NCI-H345 (cell line): ENCODE measurements around the gene NUDT17.
"Not testable (repeated sequence)": the region's sequence is repeated elsewhere in the genome, so short reads cannot be mapped to it uniquely, and the experiment has no call there.

Experiments used
- DNase-seq: peaks from one replicate; lab custom pipeline; 2025; lab: John Stamatoyannopoulos, UW

NUDT17 gene, protein sequence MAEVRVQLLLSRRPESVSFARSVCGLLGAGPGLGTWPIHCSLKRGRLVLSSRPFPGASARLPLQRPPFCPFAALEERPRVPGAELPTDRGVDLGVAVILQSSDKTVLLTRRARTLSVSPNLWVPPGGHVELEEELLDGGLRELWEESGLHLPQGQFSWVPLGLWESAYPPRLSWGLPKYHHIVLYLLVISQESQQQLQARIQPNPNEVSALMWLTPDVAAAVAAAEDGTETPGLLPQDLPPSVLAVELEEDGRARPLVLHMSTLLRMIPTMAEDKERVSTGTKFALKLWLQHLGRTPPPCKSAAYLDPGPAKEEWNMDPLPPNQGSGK

DNA sequence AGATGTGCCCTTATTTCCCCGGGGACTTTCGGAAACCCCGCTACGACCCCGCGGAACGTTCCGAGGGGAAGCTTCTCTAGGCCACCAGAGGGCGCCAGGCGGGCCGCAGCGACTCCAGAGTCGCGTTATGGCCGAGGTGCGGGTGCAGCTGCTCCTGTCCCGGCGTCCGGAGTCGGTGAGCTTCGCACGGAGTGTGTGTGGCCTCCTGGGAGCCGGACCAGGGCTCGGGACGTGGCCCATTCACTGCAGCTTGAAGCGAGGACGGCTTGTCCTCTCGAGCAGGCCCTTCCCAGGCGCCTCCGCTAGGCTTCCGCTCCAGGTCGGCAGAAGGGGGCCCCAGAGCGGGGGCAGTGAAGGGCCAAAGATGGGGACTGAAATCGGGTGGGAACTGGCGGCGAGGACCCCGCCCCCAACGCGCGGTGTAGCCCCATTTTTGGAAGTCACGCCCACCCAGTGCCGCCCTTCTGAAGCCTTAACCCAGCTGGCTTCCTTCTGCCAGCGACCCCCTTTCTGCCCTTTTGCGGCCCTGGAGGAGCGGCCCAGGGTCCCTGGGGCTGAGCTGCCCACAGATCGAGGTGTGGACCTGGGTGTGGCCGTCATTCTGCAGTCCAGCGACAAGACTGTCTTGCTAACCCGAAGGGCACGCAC, at the start of gene NUDT17:
TSS of gene NUDT17 (plus strand) at position 117 of the 648 bp plus-strand sequence. CDS start at position 128, 11 bp downstream.
- DNase-seq: peak; percentile 91

DNA sequence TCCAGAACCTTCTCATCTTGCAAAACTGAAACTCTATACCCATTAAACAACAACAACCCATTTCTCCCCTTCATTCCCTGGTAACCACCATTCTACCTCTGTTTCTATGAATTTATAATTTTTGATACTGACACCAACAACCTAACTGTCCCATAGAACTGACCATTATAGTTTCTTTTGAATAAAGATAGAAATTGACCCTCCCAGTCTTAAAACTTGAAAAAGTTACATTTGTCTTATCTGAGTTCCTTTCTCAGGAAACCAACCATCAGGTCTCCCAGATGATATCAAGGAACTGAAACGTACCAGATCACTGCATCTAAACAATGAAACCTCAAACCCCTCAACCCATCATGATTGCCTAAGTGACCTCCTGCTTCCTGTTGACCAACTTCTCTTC, 48.7 kb upstream of the NUDT17 start:
- no peak for DNase-seq

DNA sequence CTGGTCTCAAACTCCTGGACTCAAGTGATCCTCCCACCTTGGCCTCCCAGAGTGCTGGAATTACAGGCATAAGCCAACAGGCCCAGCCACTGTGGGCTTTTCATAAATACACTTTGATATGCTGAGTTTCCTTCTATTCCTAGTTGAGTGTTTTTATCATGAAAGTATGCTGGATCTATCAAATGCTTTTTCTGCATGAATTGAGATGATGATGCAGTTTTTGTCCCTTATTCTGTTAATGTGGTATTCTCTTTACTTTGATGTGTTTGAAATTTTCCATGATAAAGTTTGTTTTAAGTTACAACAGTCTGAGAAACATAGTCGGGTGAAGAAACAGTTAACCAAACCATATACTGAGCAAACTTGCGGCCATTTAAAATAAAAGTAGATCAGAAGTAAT, 45.6 kb upstream of the NUDT17 start:
- DNase-seq: no peak

DNA sequence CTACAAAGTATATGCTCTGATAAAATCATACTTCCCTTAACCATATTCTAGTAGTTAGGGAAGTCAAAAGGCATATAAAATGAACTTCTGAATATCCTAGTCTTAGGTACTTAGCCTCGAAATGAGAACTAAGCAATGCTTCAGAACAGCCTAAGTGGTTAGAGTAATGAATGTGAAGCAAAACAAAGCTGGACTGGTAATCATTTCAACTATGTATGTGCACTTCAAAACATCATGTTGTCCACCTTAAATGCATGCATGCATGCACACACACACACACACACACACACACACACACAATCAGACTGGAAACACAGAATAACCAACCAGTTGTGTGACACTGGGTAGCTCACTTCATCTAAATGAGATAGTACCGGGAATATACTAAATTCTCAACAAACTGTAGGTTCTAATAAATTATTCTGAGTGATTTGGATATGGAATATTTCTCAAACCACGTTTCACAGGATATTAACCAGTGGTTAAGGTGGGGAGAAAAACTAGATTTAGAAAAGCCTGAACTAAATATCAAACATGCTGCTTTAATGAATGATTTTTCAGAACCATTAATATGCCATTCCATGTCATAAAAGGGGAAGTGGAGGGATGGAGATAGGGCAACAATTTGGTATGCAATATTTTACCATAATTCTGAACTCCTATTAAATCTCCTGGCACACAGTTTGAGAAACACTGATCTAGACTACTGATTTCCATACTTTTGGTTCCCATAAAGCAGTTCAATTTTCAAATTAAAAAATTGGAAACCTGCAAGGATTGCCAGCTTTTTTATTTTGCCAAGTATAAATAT, 41.0 kb upstream of the NUDT17 start:
- no peak for DNase-seq

DNA sequence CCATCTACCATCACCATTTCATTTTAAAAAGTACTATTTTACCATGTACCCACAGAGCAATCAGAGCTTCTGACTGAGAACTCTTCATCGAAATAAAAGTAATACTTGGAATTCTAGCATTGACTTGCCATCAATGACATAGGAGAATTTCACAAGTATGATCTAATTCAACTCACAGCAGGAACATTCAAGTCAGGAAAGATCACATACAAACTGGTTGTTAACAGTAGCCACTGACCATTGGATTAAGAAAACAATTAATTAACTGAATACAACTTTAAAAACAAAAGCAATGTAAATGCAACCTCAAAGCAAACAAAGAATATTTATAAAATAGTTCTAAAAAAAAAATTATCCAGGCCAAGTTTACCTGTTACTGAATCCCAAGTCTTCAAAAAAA, 40.4 kb upstream of the NUDT17 start:
- no peak for DNase-seq

DNA sequence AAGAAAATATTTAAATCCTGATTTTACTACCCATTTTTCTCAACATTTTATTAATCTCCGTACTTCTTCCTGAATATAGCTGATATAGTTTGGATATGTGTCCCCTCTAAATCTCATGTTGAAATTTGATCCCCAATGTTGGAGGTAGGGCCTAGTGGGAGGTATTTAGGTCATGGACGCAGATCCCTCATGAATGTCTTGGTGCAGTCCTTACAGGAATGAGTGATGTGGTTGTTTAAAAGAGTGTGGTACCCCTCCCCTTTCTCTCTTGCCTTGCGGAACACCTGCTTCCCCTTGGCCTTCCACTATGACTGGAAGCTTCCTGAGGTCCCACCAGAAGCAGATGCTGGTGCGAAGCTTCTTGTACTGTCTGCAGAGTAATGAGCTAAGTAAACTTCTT, 39.0 kb upstream of the NUDT17 start:
- DNase-seq: no peak

DNA sequence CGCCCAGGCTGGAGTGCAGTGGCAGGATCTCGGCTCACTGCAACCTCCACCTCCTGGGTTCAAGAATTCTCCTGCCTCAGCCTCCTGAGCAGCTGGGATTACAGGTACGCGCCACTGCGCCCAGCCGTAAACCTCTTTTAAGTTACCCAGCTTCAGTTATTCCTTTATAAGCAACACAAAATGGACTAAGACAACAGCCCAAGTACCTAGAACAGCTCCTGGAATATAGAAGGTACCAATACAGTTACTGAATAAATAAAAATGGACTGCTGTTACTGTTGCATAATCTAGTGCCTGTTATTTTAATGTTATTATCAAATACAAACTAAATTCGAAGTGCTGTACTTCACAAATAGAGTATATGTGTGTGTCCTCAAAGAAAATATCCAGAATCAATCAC, 38.6 kb upstream of the NUDT17 start:
- no peak for DNase-seq

DNA sequence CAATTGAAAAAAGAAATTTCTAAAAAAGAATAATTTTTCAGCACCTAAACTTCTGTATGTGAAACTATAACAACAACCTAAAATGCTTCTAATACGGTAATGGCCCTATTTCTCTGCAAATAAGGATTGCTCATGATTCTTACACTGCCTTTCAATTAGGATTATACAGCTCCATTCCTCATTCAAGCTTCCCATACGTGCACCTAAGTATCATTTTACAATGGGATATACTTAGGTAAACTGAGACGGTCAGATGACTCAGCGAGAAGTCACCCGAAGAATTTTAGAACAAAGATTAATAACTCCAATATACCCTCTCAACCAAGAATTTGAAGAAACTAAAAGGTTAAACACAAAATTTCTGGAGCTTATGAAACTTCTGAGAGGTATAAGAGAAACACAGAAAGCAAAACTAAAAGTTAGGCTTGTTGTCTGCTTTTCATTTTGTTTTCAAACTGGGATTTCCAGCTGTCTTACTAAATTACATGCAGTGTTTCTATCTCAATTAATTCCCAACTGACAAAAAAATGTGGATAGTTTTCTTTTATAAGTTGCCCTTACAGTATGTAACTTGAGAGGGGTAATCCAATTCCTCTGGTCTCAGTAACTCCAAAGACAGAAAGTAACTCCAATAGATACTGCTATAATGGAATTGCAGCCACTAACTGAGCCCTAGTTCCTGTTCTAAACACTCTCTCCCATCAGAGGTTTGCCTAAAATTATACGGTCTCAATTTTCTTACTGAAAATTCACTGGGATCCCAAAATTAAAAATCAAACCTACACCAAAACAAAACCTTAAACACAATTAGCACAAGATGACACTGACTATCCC, 32.2 kb upstream of the NUDT17 start:
- DNase-seq: not testable (repeated sequence)

DNA sequence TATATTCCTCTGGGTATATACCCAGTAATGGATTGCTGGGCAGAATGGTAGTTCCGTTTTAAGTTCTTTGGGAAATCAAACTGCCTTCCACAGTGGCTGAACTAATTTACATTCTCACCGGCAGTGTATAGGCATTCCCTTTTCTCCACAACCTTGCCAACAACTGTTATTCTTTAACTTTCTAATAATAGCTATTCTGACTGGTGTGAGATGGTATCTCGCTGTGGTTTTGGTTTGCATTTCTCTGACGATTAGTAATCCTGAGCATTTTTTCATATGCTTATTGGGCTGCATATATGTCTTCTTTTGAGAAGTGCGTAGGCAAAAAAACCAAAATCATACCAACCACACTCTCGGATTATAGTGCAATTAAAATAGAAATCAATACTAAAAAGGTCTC, 27.3 kb upstream of the NUDT17 start:
- not testable (repeated sequence) for DNase-seq

DNA sequence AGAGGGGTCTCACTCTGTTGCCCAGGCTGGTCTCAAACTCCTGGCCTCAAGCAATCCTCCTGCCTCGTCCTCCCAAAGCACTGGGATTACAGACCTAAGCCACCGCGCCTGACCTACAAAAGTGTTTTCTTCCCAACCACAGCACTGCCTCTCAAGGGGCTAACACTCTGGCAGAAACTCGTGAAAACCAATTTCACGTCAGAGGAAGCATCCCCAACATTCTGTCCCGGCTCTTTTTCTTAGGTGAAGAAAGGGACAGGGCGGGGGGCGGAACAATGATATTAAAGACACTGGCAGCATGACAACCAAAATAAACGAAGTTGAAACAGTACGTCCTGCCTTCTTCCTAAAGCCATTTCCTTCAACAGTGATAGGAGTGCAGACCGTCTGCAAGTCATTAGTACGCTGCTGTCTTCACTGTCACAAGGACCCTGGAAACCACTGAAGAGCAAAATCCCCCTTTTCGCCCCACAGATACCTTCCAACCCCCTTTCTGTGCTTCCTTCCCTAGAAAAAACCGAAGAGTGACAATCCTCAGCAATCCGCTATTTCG, 22.6 kb upstream of the NUDT17 start:
- DNase-seq: not testable (repeated sequence)

DNA sequence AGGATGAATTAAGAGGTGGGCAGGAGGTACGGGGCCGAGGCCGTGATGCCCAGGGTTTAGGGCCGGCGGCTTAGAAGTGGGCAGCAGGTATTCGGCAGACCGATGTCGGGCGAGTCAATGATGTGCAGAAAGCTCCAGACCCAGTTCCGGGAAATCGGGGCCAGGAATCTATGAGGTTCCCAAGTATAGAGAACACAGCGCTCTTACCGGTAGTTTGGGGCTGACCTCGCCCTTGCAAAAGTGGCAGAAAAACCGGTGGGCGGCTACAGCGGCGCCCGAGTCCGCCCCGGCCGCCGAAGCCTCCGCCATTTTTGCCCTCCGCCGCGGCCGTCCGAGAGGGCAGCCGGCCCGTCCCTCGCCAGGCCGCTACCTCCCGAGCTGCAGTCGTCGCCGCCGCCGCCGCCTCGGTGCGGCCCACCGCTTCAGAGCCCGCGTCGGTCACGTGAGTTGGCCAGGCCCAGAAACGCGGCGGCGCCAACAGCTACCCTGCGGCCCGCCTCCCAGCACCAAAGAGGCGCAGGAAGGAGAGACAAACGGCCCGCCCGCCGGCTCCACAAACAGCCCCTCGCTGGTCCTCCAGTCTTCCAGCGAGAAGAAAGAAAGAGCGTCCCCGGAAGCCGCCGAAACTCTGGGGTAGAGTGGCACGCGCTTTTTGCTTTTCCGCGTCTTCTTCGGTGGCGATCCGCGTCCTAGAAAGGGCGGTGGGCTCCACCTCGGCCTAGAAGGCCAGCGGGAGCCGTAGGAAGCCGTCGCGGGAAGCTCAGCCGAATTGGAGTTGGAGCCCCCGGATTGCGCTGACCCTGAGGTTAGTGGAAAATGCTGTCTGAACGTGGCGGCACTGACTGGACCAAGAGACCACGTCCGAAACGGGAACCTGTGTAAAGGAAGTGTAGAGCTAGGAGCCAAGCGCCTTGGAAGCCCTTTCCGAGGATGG, 21.6 kb upstream of the NUDT17 start, which contains the start of the genes POLR3C and RNF115:
TSS of gene POLR3C (plus strand) at position 636 of the 934 bp plus-strand sequence. CDS start 1,577 bp downstream, outside the sequence.
TSS of gene RNF115 (minus strand) at position 531 of the 934 bp plus-strand sequence. CDS start at position 309, 222 bp downstream.
- DNase-seq: peak; percentile 96

DNA sequence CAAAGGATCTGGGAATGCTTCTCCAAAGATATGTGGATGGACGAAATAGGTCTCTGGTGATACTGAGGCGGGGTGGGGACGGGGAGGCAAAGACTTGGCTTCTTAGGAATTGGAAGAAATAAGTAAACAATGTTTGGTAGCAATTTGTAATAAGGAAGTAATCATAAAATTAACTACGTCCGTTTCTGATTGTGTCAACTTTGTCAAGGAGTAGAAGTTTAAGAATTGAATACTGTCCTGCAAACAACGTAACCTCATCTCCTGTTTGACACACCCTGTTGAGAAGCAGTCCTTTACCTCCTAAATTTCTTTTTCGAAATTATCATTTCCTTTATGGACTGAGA, 21.0 kb upstream of the NUDT17 start:
- DNase-seq: no peak

DNA sequence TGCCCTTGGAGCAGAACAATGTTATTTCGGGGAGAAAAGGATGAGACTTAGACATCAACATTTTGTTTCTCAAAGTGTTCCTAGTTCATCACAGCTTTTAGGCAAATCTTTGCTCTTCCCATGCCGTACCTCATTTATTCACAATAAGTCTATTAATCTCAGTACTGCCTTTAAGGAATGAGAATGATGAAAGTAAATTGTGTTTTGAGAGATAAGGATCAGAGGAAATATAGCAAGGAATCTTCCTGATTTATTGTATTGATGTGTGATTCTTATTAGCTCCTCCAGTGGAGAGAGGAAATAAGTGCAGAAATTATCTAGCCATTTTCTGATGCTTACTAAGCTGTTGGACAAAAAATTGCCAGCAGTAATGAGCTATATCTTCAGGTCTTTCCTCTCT, 19.4 kb upstream of the NUDT17 start:
- DNase-seq: no peak

DNA sequence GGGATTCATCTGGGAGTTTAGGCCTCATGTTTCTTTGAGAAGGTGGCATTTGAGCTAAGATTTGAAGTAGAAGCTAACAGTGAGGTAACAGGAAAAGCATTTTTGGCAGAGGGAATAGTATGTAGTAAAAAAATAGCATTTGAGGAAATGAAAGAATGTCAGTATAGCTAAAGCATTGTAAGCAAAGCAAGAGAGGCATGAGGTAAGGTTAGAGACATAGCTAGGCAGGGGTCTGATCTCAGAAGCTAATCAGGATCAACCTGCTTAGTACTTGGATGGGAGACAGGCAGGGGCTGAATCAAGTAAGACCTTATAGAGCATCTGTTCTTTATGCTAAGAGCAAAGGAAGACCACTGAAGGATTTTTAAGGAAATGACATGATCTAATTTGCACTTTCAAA, 17.5 kb upstream of the NUDT17 start:
- DNase-seq: no peak

DNA sequence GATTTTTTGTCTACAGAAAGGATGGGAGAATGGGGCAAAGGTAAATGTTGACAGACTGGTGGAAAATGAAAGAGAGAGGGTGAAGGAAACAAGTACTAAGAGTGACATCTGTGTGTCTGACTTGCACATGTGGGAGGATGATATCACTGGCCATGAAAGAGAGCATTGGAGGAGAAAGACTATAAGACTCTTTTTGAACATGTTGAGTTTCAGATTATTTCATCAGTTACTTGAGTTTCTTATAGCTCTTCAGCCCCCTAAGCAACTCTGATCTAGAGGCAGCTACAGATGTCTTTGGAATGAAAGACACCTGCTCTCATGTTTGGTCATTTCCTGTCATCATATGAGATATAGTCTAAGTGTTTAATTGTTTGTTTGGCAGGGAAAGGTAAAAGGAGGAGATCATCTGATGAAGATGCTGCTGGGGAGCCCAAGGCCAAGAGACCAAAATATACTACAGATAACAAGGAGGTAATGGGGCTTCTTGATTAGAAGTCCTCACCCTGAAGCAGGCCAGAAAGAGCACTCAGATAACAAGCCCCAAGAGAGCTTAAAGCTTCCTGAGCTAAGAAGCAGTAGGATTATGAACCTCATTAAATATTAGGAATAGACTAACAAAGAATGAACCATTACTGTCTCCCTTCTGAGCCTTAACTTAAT, 16.9 kb upstream of the NUDT17 start:
- DNase-seq: no peak

DNA sequence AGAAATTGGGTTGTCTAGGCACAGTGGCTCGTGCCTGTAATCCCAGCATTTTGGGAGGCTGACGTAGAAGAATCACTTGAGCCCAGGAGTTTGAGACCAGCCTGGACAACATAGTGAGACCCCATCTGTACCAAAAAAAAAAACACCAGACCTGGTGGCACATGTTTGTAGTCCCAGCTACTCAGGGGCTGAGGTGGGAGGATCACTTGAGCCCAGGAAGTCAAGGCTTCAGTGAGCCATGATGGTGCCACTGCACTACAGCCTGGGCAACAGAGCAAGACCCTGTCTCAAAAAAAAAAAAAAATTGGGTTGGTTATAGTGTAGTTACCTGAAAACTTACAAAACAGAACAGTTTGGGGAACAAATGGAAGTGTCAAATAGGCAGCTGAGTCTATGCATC, 14.6 kb upstream of the NUDT17 start:
- DNase-seq: not testable (repeated sequence)

DNA sequence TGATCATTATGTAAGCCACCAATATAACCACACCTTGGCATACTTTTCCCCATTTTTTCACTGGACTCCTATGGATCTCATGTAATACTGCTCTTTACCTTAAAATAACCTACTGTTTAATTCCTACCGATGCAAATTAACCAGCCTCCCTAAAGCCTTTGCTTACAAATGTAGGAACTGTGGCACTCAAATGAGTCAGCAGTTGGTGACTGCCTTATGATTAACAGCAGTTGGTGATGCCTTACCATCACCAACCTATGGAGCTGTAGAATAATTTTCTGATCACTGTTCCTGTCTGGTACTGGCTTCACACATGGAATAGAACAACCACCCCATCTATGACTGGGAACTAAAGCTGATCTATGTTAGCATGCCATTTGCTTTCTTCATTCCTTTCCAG, 7.8 kb upstream of the NUDT17 start:
- no peak for DNase-seq

DNA sequence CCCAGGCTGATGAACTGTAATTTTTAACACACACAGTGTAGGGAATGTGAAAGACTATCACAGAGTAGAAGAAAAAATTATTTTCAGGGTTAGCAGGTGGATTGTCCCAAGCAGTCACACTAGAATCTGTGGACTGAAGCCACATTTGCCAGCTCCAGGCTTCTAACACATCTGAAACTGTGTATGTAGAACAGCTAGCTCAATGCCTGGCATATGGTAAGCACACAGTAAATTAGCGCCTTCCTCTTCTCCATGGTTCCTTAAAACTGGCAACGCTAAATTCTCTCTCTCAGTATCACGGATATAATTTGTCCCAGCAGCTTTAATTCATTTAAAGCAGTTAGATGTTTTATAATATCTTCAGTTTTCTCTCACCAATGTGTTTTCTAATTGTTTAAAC, 2.4 kb upstream of the NUDT17 start:
- DNase-seq: no peak

DNA sequence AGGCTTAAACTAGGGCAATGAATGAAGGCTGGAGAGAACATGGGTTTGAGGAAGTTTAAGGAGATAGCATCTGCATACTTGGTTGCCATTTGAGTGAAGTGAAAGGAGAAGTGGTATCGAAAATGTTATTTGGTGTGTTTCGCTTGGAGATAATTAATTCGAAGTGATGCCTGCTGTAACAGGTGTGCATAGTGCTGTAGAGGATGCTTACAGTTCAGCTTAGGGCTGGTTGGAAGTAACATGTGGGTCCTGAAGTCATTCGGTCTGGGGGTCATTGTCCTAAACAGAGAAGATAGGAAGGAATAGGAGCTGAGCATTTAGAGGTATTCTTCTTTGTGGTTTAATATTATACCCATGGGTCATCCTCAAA, 301 bp upstream of the NUDT17 start:
- no peak for DNase-seq

DNA sequence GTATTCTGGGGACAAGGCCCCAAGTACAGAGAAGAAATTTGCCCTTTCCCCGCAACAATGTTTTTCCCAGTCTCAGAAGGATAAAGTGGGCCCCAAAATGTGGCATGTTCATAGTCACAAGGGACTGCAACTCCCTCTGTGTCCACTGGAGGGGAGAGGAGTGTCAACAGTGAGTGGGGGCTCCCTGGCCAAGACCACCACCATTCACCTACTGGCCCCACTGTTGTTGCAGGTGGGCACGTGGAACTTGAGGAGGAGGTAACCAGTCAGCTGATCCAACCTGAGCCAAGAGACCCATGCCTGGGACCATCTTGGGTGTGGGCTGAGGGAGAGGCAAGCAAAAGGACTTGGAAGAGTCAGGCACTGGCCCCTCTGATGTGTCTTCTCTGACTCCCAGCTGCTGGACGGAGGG, 777 bp downstream of the NUDT17 start:
- peak; percentile 53 for DNase-seq
